MCF 10A (cell line): ENCODE data around the gene DSCAML1. TPM values are rescaled to one million over a fixed set of nuclear protein-coding genes. Genes with fewer than 3 reads are reported as not detected.

Source experiments
- BruUV-seq: library from RNA; stranded (reverse); fragments of 400-500 nt; replicated peaks from 2 replicates; lab custom pipeline; 2021; lab: Mats Ljungman, UMichigan
- CTCF ChIA-PET: fragments of 300-600 bp; sonication (Branson Sonifier 250); formaldehyde crosslinking; extraction: SDS; loops from one replicate; lab custom pipeline; 2021; ENCODE audit warnings: antibody characterized with exemption, inconsistent platforms; lab: Yijun Ruan, JAX
- POLR2A ChIA-PET: fragments of 300-600, 350-650 bp; sonication (Branson Sonifier 250); formaldehyde crosslinking; extraction: SDS; loops from one replicate; lab custom pipeline; 2020; ENCODE audit warnings: antibody characterized with exemption, inconsistent platforms; lab: Yijun Ruan, JAX
- DNase-seq: peaks from one replicate; pipeline ENCODE4 v3.0.0-alpha.2; 2018; ENCODE audit not compliant: unreplicated experiment
- H3K27ac Mint-ChIP-seq: one replicate; pipeline ENCODE4 v1.8.0; 2022; ENCODE audit warnings: mild to moderate bottlenecking, low read depth, mixed read lengths; ENCODE audit not compliant: unreplicated experiment
- H3K27me3 Mint-ChIP-seq: one replicate; pipeline ENCODE4 v1.8.0; 2022; ENCODE audit warnings: mixed read lengths; ENCODE audit not compliant: insufficient read depth, unreplicated experiment
- H3K36me3 Mint-ChIP-seq: one replicate; pipeline ENCODE4 v1.8.0; 2022; ENCODE audit warnings: mild to moderate bottlenecking, moderate library complexity, mixed read lengths; ENCODE audit not compliant: insufficient read depth, unreplicated experiment
- H3K4me1 Mint-ChIP-seq: one replicate; pipeline ENCODE4 v1.8.0; 2022; ENCODE audit warnings: mixed read lengths; ENCODE audit not compliant: insufficient read depth, unreplicated experiment
- H3K4me3 Mint-ChIP-seq: one replicate; pipeline ENCODE4 v1.8.0; 2022; ENCODE audit warnings: mild to moderate bottlenecking, moderate library complexity, mixed read lengths; ENCODE audit not compliant: unreplicated experiment
- H3K9me3 Mint-ChIP-seq: one replicate; pipeline ENCODE4 v1.8.0; 2022; ENCODE audit warnings: mixed read lengths; ENCODE audit not compliant: unreplicated experiment
- intact Hi-C: fragments of 100-400 bp; cut with micrococcal nuclease; formaldehyde crosslinking; loops from 2 replicates; pipeline ENCODE4 v1.14.1; 2022
- total RNA-seq: library from RNA; stranded (reverse); gene quantifications from 2 replicates; pipeline ENCODE4 v1.2.3, GENCODE V29; 2022
- TF ChIP-seq, protein P1 (sequence below): fragments of 200-600 bp; IDR thresholded peaks from one replicate; pipeline ENCODE4 v1.8.0; 2022; ENCODE audit warnings: antibody characterized with exemption, mild to moderate bottlenecking; ENCODE audit not compliant: unreplicated experiment

The DSCAML1 gene
- total RNA-seq, 1 experiment from 2014 or later = not detected

DNA sequence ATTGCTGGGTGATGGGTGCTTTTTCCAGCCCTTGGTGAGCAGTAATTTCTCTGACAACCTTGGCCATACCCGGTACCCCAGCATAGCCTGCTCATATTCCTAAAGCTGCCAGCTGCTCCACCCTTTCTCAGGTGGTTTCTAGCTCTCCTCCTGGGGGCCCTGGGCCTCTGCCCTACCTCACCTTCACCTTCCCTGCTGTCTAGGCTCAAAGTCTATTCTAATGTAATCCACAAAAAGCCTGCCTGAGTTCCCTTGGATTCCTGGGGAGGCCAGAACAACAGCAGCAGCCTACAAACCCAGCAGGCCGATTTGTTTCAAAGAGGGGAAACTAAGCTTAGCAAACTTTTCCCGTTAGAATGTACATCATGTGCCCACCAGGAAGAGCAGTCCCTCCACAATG lies 117.6 kb downstream of the DSCAML1 start:
- Mint-ChIP-seq H3K4me1 (no peaks in the 10 kb centered on the region), H3K4me3 (no peak overlapping the region), H3K27ac (no peak overlapping the region), H3K36me3 (no peaks in the 10 kb centered on the region), H3K9me3 (no peaks in the 10 kb centered on the region), H3K27me3 (peaks cover 85% of the 10 kb centered on the region)
- ChIA-PET CTCF (interaction anchor here (0.7 kb wide), 1 partner anchor 253 kb away, joined by 3 read pairs; no protein-coding TSS in a partner anchor), POLR2A (no interaction called here)
- intact Hi-C loops = no loop called here
- no peak for DNase-seq
- TF ChIP-seq, protein P1, sequence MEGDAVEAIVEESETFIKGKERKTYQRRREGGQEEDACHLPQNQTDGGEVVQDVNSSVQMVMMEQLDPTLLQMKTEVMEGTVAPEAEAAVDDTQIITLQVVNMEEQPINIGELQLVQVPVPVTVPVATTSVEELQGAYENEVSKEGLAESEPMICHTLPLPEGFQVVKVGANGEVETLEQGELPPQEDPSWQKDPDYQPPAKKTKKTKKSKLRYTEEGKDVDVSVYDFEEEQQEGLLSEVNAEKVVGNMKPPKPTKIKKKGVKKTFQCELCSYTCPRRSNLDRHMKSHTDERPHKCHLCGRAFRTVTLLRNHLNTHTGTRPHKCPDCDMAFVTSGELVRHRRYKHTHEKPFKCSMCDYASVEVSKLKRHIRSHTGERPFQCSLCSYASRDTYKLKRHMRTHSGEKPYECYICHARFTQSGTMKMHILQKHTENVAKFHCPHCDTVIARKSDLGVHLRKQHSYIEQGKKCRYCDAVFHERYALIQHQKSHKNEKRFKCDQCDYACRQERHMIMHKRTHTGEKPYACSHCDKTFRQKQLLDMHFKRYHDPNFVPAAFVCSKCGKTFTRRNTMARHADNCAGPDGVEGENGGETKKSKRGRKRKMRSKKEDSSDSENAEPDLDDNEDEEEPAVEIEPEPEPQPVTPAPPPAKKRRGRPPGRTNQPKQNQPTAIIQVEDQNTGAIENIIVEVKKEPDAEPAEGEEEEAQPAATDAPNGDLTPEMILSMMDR = no peak
- BruUV-seq = no TSS peak

- TF ChIP-seq, protein P1 = no peak
- Mint-ChIP-seq H3K27ac (no peak overlapping the region), H3K4me1 (no peaks in the 10 kb centered on the region), H3K4me3 (no peak overlapping the region), H3K36me3 (no peaks in the 10 kb centered on the region), H3K27me3 (peaks cover 92% of the 10 kb centered on the region), H3K9me3 (no peaks in the 10 kb centered on the region)
- no peak for DNase-seq
- intact Hi-C loops = no loop called here
- no TSS peak for BruUV-seq
- POLR2A ChIA-PET = no interaction called here
- CTCF ChIA-PET = interaction anchor here (0.6 kb wide), 1 partner anchor 184 kb away, joined by 3 read pairs; no protein-coding TSS in a partner anchor
These were observed 118.2 kb downstream of the DSCAML1 start for GRCh38 chr11:117678658-117679406.

GRCh38 chr11:117677729-117678310 lies 119.2 kb downstream of the DSCAML1 start:
- no peak for DNase-seq
- ChIA-PET CTCF (interaction anchor here (0.6 kb wide), 1 partner anchor 185 kb away, joined by 3 read pairs; no protein-coding TSS in a partner anchor), POLR2A (interaction anchor here (0.6 kb wide), 1 partner anchor 936 kb away, joined by 4 read pairs; no protein-coding TSS in a partner anchor)
- TF ChIP-seq, protein P1 = no peak
- Mint-ChIP-seq H3K27me3 (peaks cover 94% of the 10 kb centered on the region), H3K9me3 (no peaks in the 10 kb centered on the region), H3K36me3 (no peaks in the 10 kb centered on the region), H3K4me3 (no peak overlapping the region), H3K27ac (no peak overlapping the region), H3K4me1 (no peaks in the 10 kb centered on the region)
- intact Hi-C loops = no loop called here
- BruUV-seq = no TSS peak

GRCh38 chr11:117676501-117676900 lies 120.5 kb downstream of the DSCAML1 start:
- DNase-seq = no peak
- CTCF ChIA-PET = no interaction called here
- no peaks in the 10 kb centered on the region for H3K4me1 Mint-ChIP-seq
- H3K4me3 Mint-ChIP-seq = no peak overlapping the region
- intact Hi-C loops = no loop called here
- POLR2A ChIA-PET = no interaction called here
- no peaks in the 10 kb centered on the region for H3K36me3 Mint-ChIP-seq
- TF ChIP-seq, protein P1 = no peak
- no peaks in the 10 kb centered on the region for H3K9me3 Mint-ChIP-seq
- peaks cover 94% of the 10 kb centered on the region for H3K27me3 Mint-ChIP-seq
- no peak overlapping the region for H3K27ac Mint-ChIP-seq
- no TSS peak for BruUV-seq
